Upper lobe of left lung (tissue), 4 donors: ENCODE measurements around the gene PLXNB3.

Experiments used
- CTCF ChIP-seq, 6 experiments: fragments of 450-650 bp in 4 of 6; fragments of 200-600 bp in 2 of 6; sonication (generic) in 2 of 6; IDR thresholded peaks; one replicate each; pipeline ENCODE4 v1.5.1; 2016 to 2019; ENCODE audit warnings: antibody characterized with exemption in 6 of 6
- POLR2A ChIP-seq, 4 donors: fragments of 450-650 bp; IDR thresholded peaks; one replicate each; pipeline ENCODE4 v1.5.1; 2016 to 2017; ENCODE audit warnings: antibody characterized with exemption in 4 of 4, mild to moderate bottlenecking in 2 of 4

- TF ChIP-seq CTCF (IDR thresholded peaks at IDR 0.05): no peak
- TF ChIP-seq POLR2A (IDR thresholded peaks at IDR 0.05): no peak
Measured at GRCh38 chrX:153725832-153726285, 38.2 kb upstream of the PLXNB3 start.
